GM21515 (cell line): ENCODE data around the gene VGLL4.

Source experiments
- ATAC-seq: cut with Tn5 transposase; IDR thresholded peaks from one replicate; pipeline ENCODE4 v1.9.1; 2021; ENCODE audit not compliant: unreplicated experiment

Gene VGLL4

GRCh38 chr3:11509173-11510000 lies 134.3 kb downstream of the VGLL4 start:
- no peak for ATAC-seq

- ATAC-seq, result no peak
Observed at GRCh38 chr3:11508346-11509172, 135.2 kb downstream of the VGLL4 start.

GRCh38 chr3:11507719-11508118 lies 136.0 kb downstream of the VGLL4 start:
- ATAC-seq, result no peak
